GM12878 (cell line): ENCODE results near the gene ZBTB5.

Source experiments
- CEBPB ChIP-seq, 2 experiments: fragments of 150-350 bp in 1 of 2; IDR thresholded peaks; 2 replicates each; pipeline ENCODE4 v1.6.1; 2012 to 2014; ENCODE audit warnings: low read depth in 2 of 2, low read length in 2 of 2, borderline replicate concordance in 1 of 2, inconsistent platforms in 1 of 2
- ETV6 ChIP-seq, 2 experiments: fragments of 450-650 bp in 1 of 2; IDR thresholded peaks in 1 of 2; conservative IDR thresholded peaks in 1 of 2; 2 replicates each; pipeline ENCODE4 v1.6.1; 2014; ENCODE audit warnings: antibody characterized with exemption in 1 of 2, borderline replicate concordance in 1 of 2, low read depth in 1 of 2, mild to moderate bottlenecking in 1 of 2, moderate library complexity in 1 of 2
- POLR2A ChIP-seq: IDR thresholded peaks from 2 replicates; pipeline ENCODE4 v1.6.1; 2011; ENCODE audit warnings: low read depth, mild to moderate bottlenecking, low read length
- POLR2AphosphoS5 ChIP-seq: IDR thresholded peaks from 2 replicates; pipeline ENCODE4 v1.6.1; 2011; ENCODE audit warnings: mild to moderate bottlenecking, low read length, inconsistent platforms
- SPI1 ChIP-seq: IDR thresholded peaks from 2 replicates; pipeline ENCODE4 v1.6.1; 2011; ENCODE audit warnings: low read depth, mild to moderate bottlenecking, low read length, moderate library complexity, borderline replicate concordance; ENCODE audit not compliant: insufficient read depth
- ZNF217 ChIP-seq: fragments of 450-650 bp; IDR thresholded peaks from 2 replicates; pipeline ENCODE4 v1.6.1; 2017; ENCODE audit warnings: antibody characterized with exemption, mild to moderate bottlenecking
- TF ChIP-seq, protein P1 (sequence below): fragments of 450-650 bp; IDR thresholded peaks from 2 replicates; pipeline ENCODE4 v1.6.1; 2016; ENCODE audit warnings: mild to moderate bottlenecking, moderate library complexity, borderline replicate concordance

DNA sequence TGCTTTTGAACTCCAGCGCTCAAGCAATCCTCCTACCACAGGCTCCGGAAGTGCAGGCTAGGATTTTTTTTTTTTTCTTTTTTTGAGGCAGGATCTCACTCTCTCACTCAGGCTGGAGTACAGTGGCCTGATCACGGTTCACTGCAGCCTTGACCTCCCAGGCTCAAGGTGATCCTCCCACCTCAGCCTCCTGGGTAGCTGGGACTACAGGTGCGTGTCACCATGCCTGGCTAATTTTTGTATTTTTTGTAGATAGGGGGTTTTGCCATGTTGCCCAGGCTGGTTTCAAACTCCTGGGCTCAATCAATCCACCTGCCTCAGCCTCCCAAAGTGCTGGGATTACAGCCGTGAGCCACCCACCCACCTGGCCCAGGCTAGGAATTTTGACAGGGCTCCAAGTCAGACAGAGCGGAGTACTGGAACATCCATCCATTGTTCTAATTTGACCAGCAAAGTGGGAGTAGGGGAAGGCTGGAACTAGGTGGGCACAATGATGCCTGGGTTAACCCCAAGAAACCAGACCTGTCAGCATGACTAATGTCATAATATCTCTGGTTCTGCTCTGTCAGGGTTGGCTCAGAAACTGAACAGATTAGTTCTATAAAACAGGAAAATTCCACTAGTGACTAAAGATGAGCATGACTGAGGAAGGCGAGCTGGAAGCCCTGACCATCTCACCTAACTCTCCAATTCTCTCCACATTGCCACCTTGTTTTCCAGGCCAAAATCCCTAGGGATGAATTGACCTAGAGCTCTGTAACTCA is 9.2 kb downstream of the ZBTB5 start:
- TF ChIP-seq SPI1, result no peak
- no peak for TF ChIP-seq CEBPB (IDR thresholded peaks at IDR 0.05; ENCODE audit: borderline replicate concordance in 1 of 2, low read depth in 2 of 2, low read length in 2 of 2)
- no peak for TF ChIP-seq POLR2AphosphoS5
- no peak for TF ChIP-seq POLR2A
- TF ChIP-seq ETV6 (conservative IDR thresholded peaks at IDR 0.05 in 1 of 2, IDR thresholded peaks at IDR 0.05 in 1 of 2; ENCODE audit: borderline replicate concordance in 1 of 2, low read depth in 1 of 2), result no peak
- no peak for TF ChIP-seq ZNF217
- TF ChIP-seq, protein P1, sequence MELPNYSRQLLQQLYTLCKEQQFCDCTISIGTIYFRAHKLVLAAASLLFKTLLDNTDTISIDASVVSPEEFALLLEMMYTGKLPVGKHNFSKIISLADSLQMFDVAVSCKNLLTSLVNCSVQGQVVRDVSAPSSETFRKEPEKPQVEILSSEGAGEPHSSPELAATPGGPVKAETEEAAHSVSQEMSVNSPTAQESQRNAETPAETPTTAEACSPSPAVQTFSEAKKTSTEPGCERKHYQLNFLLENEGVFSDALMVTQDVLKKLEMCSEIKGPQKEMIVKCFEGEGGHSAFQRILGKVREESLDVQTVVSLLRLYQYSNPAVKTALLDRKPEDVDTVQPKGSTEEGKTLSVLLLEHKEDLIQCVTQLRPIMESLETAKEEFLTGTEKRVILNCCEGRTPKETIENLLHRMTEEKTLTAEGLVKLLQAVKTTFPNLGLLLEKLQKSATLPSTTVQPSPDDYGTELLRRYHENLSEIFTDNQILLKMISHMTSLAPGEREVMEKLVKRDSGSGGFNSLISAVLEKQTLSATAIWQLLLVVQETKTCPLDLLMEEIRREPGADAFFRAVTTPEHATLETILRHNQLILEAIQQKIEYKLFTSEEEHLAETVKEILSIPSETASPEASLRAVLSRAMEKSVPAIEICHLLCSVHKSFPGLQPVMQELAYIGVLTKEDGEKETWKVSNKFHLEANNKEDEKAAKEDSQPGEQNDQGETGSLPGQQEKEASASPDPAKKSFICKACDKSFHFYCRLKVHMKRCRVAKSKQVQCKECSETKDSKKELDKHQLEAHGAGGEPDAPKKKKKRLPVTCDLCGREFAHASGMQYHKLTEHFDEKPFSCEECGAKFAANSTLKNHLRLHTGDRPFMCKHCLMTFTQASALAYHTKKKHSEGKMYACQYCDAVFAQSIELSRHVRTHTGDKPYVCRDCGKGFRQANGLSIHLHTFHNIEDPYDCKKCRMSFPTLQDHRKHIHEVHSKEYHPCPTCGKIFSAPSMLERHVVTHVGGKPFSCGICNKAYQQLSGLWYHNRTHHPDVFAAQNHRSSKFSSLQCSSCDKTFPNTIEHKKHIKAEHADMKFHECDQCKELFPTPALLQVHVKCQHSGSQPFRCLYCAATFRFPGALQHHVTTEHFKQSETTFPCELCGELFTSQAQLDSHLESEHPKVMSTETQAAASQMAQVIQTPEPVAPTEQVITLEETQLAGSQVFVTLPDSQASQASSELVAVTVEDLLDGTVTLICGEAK, result no peak
